HG02973 (cell line): ENCODE results near the gene DNPH1.

Experiments used
- ATAC-seq: cut with Tn5 transposase; IDR thresholded peaks from one replicate; pipeline ENCODE4 v1.9.1; 2021; ENCODE audit warnings: moderate library complexity; ENCODE audit not compliant: unreplicated experiment

Gene DNPH1, protein sequence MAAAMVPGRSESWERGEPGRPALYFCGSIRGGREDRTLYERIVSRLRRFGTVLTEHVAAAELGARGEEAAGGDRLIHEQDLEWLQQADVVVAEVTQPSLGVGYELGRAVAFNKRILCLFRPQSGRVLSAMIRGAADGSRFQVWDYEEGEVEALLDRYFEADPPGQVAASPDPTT

DNA sequence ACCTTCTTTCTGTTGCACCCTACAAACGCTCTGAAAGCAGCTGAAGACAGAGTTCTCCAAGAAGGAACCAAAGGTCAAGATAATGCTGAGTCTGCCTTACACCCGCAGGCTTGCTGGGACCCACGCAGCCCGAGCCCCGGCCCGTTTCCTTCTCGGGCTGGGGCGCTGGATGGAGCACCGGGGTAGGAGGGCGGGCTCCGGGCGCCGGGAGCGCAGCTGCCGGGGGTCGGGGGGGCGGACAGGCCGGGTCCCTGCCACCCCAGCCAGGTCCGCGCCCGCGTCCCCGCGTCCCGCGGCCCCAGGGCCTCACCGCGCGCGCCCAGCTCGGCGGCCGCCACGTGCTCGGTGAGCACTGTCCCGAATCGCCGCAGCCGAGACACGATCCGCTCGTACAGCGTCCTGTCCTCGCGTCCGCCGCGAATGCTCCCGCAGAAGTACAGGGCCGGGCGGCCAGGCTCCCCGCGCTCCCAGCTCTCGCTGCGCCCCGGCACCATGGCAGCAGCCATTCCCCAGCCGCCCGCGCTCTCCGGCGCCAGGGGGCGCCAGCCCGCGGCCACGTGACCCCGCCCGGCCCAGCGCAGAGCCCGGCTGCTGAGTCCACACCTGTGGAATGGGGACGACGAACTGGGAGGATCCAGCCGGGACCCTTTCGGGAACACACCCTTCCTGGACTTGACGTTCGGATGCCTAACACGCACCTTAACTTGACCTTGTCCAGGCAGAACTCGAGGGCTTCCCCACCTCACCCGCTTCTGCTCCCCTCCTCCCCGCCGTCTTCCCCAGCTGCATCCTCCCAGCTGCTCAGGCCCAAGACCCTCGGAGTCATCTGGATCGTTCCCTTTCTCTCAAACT is at the start of gene DNPH1:
TSS of gene DNPH1 (minus strand) at position 531 of the 852 bp plus-strand sequence. CDS start at position 506, 25 bp downstream.
- peak; percentile 59 for ATAC-seq

DNA sequence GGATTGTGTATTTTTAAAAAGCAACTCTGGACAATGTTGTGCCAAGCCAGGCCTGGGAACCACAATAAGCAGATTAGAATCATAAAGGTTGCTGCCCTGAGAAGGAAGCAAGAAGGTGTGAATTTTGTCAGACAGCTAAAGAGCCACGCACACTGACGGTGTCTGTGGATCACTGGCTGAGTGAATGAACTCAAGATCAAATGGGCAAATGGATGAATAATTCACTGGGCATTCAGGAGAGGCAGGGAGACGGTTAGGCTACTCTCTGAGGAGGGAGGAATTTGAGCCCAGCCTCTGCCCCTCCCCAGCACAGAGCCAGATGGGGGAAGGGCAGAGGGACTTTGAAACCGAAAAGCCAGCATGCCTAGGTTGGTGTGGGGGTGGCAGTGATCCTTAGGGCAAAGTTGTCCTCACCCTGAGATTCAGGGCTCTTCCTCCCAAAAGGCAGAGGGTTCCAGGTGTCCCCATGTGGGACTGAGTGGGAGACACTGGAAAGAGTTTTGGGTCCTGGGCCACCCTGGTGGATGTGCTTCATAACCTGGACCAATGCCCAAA is 49.3 kb upstream of the DNPH1 start:
- no peak for ATAC-seq

DNA sequence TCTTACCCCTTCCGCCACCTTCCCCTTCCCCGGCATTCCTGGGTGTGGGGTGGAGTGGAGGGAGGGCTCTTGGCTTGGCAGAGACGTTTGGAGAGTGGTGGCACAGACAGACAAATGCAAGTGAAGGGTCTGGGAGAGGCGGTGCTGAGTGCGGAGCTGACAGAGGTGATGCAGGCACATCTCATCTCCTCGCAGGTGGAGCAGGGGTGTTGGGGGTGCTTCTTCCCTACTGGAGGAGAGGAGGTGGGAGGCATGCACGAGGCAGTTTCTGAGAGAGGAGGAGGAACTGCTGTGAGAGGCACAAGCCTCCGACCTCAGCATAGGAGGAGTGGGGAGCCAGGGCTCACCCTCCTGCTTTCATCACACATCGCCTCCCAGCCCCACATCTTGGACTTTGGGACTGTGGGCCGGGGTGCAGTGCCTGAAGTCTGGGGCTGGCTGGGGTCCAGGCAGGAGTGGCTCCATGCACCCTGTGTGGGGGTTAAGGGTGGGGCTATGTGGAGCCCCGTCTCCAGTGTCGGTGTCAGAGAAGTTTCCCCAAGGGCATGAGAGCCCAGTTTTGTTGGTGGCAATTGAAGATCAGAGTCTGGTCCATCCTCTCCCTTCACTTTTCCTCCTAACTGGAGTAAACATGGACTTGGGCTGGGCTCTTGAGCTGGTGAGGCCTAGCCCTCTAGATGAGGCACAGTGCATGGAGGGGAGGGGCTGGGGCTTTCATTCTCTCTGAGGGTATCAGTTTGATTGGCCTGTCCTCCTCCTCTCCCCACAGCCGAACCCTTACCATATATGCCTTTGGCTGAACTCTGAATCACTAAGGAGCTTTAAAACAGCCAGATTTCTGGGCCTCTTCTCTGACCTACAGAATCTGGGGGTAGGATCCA is 48.6 kb upstream of the DNPH1 start:
- no peak for ATAC-seq

DNA sequence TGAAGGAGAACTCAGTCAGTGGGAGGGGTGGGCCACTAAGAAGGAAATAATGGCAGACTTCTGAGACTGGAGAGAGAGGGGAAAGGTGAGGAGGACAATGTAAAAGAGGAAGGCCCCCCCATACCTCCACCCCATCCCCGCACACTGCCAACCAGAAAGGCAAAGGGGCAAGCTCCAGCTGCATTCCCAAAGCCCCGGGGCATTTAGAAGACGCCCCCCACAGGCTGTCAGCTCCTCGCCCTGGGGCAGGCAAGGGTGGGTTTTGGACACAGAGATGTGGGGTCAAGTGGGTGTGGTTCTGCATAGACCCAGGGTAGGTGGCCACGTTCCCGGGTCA is 48.0 kb upstream of the DNPH1 start:
- no peak for ATAC-seq

DNA sequence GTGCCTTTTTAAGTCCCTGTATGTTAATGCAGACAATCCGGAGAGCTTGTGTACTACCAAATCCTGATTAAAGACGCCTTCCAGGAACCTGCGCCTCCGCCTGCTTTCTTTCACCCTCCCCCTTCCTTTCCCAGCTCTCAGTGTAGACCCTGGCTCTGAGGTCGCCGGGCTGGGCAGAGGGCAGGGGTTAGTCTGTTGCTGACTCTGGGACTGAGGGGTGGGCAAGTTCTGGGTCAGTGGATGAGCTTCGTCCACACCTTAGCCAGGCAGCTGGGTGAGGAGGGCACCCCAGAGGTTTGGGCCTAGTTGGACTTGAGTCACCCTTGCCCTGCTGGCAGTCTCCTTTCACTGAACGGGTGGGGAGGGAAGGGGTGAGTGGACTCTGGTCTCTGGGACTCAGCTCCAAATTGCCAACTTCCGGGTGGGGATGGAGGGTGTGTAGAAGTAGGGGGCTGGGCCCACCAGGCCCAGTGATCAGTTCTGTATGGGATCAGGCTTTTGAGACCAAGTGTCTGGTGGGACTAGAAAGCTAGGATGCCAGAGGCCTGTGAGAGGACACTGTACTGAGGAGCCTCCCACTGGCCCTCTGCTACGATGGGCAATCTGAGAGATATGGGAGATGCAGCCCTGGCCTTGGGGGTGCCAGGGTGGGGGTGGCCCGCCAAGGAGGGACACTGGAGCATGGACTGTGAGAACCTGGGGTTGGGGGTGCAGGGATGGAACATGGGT is 47.5 kb upstream of the DNPH1 start:
- no peak for ATAC-seq

DNA sequence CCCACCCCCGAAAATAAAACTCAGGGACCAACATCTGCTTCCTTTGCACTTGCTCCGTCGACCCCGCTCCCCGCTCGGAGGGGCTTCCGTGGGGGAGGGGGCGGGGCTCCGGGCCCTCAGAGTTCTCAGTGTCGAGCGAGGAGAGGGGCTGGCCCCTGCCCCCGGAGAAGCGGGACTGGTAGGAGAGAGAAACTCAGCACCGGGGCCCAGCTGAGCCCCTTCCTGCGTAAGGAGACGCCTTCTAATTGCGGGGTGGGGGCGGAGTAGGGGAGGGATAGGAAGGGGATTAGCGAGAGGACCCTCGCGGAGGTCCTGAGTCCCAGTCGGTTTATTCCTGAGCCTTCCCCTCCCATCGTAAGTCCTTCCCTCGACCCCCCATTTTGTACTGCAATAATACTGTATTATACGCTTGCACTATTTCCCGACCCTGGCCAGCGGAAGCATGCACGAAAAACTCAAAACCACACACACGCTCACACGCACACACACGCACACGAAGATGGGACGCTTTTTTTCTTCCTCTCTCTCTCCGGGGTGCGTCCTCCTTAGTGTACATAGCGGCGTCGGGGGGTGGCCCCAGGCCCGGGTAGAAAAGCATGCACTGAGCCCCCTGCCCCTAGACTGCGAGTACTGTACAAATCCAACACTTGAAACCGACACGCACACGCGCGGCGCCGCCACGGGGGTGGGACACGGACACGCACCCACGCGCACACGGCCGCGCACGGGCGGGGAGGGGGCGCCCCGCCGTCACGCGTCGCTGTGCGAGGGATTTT is 46.7 kb upstream of the DNPH1 start:
- ATAC-seq, result no peak

DNA sequence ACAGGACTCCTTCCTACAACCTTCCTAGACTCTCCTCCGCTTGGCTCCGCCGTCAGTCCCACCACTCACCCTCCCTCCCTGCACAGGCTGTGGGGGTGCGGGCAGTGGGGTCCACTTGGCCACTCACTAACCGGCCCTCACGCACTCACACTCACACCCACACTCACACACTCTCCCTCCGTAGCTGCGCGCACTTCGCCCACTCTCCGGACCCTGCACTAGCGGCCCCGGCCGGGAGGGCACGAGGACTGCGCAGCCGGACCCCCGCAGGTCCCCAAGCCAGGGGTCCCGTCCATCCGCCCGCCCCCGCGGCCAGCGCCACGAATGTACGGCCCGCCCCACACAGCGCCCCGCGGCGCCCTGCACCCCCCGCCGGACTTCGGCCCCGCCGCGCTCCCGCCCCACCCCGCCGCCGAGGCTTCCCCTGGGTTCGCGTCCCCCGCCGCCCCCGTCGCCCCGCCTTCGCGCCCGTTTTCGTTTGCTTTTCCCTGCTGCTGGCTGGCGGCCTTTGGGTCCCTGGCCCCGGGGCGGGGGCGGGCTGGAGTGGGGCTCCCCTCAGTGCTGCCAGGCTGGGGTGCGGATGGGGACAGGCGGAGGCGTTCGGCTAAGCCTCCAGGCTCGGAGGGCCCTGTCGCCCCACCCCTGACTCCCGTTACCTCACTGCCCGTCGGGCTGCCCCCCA is 45.8 kb upstream of the DNPH1 start:
- no peak for ATAC-seq

DNA sequence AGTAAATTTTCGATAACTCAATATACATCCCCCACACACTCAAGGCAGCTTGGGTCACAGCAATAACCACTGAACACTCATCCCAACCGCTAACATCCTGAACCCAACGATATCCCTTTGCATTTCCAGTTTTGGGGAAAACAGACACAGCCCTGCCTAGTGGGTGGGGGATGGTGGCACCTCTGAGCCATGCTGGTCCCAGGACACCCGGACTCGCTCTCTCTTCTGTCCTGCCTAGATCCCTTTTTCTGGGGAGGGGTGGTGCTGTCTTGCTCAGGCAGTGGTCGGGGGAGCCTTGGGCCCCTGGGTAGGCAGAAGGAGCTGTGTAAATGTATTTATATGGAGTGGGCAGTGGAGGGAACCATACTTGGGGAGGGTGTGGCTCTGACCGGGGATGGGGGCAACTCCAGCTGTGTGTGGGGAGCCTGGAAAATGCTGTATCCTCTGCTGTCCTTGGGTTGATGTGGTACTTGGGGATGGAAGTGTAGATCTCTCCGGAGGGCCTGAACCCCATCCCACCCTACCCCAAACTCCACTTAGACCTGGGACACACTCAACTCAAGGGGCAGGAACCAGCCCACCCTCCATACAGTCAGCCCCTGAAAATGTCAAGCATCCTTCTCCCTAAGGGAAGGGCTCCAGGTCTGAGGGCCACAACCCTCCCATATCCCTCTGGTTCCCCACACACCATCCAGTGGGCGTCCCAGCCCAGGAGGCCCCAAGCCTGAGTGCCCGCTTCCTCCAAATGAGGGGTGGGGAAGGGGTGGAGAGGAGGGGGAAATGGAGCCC is 45.0 kb upstream of the DNPH1 start:
- no peak for ATAC-seq

DNA sequence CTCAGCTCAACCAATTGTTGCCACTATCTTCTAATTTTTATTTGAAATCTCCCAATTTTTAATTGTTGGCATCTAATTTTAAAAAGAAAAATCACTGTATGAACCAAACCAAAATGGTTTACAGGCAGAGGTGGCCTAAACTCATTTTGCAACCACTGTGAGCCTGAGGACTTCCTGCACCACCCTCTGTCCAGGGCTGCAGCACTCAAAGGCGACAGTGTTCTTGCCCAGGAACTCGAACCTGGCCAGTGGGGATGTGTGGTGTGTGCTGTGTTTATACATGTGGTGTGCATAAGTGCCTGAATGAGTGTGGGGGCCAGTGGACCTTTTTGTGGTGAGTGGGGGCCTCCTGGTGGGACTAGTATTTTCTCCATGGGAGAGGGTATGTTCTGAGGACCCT is 44.4 kb upstream of the DNPH1 start:
- no peak for ATAC-seq

DNA sequence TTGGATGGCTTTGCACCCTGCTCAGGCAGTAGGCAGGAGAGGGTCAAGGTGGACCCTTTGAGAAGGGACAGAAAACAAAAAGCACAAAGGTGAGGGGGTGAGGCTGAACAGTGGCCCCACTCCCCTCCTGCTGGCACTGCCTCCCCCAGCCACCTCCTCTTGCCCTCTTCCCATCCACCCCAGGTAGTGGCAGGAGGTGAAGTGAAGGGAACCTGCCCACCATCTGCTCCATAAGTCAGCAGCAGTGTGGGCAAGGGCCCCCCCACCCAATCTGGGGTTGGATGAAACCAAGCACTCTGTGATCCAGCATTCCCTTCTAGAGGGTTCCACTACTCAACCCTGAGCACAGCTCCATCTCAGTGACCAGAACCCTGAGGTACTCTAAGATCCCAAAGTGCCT is 42.7 kb upstream of the DNPH1 start:
- no peak for ATAC-seq

DNA sequence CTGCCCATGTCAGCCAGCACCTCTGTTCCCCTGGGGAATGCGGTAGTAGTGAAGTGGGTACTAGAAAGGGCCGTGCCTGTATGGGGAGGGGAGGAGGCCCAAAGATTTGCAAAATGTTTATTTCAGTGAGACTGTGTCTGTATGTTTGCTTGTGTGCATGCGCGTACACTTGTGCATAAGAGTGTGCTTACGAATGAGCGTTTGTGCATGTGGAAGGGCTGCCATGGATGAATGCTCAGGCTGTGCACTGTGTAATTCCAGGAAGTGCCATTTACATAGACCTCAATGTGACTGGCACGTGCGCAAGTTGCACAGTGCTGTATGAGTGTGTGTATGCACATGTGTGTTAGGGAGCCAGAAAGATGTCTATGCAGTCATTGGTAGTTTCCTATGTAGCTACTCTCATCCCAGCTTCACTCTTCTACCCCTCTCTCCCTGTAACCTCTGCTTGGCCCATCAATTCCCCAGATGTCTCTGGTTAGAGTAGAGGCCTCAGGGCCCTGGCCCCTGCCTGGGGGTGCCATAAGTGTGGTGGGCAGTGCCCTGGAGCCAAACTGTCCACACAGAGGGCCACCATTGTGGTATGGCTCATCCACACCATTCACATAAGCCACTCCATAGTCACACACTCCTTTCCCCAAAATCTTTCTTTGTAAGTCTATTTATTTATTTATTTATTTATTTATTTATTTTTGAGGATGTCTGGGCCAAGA is 42.0 kb upstream of the DNPH1 start:
- ATAC-seq, result no peak

DNA sequence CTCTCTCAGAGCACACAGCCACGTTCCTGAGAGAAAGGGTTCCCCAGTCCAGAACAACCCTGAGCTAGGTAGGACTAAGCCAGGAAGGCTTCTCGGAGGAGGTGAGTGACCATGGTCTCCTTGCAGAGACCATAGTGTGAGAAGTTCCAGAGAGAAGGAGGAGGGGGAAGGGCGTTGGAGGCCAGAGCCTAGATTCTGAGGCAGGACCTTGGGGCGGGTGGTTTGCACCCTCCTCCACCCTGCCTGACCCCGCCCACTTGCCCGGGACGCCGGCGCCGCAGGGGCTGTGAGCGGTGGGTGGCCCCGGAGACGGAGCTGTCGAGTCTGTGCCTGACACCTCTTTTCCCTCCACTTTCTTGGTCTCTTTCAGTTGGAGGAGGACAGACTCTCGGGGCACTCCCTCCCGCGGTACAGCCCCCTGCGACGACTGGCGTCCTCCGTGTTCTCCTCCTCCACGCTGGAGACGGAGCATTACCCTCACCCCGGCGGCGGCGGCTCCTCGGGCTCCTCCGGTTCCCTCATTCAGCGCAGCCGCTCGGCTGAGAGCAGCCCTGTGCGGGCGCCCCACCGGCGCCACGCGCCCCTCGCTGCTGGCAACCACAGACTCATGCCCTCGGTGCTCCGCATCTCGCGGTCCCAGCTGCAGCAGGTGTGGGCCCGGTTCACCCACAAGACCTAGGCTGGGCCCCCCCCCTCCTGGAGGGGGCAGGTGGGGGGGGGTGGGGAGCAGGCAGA is 40.2 kb upstream of the DNPH1 start:
- no peak for ATAC-seq

DNA sequence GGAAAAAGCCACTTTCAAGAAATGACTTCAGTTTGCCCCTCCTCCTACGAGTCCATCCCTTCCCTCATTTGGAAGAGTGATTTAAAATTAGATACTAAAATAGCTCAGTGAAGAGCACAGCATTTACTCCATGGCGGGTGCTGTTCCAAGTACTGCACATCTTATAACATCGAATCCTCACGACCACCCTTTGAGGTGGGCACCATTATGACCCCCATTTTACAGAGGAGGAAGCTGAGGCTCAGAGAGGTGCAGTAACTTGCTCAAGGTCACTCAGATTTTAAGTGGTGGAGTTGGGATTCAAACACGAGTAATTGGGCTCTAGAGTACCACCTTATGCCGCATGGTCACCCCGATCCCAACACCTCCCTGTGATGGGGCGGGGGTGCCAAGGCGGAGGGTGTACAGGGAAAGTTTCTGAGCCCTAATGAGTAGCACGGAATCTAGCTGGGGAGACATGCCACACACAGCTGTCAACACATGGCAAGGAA is 39.5 kb upstream of the DNPH1 start:
- no peak for ATAC-seq

DNA sequence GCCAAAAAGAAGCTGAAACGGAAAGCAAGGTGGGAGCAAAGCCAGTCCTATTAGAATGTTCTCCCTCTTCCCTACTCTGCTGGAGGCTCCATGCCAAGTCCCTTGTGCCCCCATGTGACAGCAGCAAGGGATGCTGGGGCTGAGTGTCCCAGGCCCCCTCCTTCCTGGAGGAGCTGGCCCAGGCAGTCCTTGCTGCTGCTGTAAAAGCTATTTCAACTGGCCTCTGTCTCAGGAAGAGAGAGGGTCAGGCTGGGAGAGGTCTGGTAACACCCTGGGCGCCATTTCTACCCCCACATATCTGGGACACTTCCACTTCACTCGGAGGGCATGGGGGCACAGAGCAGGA is 39.0 kb upstream of the DNPH1 start:
- no peak for ATAC-seq

DNA sequence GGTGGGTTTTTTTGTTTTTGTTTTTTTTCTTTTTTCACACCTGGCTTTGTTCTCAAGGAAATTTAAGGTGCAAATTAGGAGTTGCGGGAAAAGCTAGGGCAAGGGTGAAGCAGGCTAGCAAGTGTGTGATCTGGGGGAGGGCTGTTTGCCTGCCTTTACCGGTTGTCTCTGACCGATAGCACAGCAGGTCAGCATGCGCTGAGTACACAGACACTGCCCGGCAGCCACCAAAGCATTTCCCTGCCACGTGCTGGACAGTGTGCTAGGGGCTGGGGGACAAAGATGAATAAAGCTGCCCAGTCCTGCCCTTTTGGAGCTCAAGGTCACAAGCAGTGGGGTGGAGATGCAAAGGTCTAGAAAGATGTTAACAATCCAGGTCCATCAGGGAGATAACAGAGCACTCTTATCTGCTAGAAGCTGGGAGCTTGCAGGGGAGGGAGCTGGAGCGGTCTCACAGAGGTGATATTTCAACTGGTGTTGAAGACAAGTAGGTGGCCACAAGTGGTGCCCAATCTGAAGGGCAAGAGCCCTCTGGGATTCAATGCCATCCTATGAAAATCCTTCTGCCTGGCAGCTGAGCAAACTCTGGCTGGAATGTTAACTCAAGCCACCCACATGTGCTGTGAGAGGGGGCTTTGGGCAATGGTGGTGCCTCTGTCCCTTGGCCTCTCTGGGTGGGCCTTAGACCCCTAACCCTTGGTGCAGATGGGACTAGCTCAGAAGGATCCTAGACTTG is 38.5 kb upstream of the DNPH1 start:
- no peak for ATAC-seq

DNA sequence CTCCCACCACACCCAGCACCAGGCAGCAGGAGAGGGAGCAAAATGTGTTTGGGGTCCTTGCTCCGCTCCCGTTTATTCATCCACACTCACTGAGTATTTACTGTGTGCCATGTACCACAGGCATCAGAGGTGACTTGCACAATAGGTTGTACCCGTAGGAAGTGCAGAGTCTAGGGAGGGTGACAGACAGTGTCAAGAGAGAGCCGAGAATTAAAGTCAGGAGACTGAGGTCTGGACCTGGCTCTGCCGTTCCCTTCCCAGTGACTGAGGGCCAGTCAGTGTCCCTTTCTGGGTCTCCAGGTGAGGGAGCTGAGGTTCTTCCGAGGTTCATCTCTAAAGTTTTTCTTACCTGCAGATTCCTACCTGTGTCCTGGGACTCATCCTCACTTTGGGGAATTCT is 36.3 kb upstream of the DNPH1 start:
- no peak for ATAC-seq
